Epithelial cell of prostate (primary cell): ENCODE data around the gene SGCA.
A peak's percentile ranks its signal among the peaks of the same experiment; 100 is the strongest.

Experiments used
- DNase-seq: peaks from one replicate; pipeline ENCODE4 v3.0.0-alpha.2; 2011; ENCODE audit warnings: low read depth, low spot score
- H3K27ac ChIP-seq: fragments of 450-650 bp; 2 replicates; pipeline ENCODE4 v1.5.1; 2017; ENCODE audit warnings: mild to moderate bottlenecking

Gene SGCA

GRCh38 chr17:50191359-50192143 is 25.7 kb downstream of the SGCA start:
- no peak for DNase-seq
- H3K27ac ChIP-seq = no peak overlapping the region

GRCh38 chr17:50192144-50192617 is 26.4 kb downstream of the SGCA start:
- no peak for DNase-seq
- H3K27ac ChIP-seq = no peak overlapping the region

- H3K27ac ChIP-seq = no peak overlapping the region
- no peak for DNase-seq
Measured at GRCh38 chr17:50192618-50193291, 26.9 kb downstream of the SGCA start.

GRCh38 chr17:50194140-50194933 is 28.5 kb downstream of the SGCA start:
- DNase-seq = no peak
- no peak overlapping the region for H3K27ac ChIP-seq

- H3K27ac ChIP-seq = no peak overlapping the region
- DNase-seq = no peak
Measured at GRCh38 chr17:50194934-50195865, 29.4 kb downstream of the SGCA start.

- H3K27ac ChIP-seq = no peak overlapping the region
- DNase-seq = no peak
Measured at GRCh38 chr17:50196036-50196435, 30.2 kb downstream of the SGCA start.

- DNase-seq = no peak
- no peak overlapping the region for H3K27ac ChIP-seq
Measured at GRCh38 chr17:50196826-50197225, 31.0 kb downstream of the SGCA start.

GRCh38 chr17:50198026-50198669 is 32.3 kb downstream of the SGCA start:
- no peak overlapping the region for H3K27ac ChIP-seq
- DNase-seq = no peak

- peak overlapping the region; percentile 91 for H3K27ac ChIP-seq
- DNase-seq = no peak
Measured at GRCh38 chr17:50199211-50199802, 33.5 kb downstream of the SGCA start.

GRCh38 chr17:50199803-50200456 is 34.1 kb downstream of the SGCA start:
- peak; percentile 78 for DNase-seq
- peak overlapping the region; percentile 91 for H3K27ac ChIP-seq

GRCh38 chr17:50200457-50201275 is 34.9 kb downstream of the SGCA start:
- H3K27ac ChIP-seq = peak overlapping the region; percentile 91

GRCh38 chr17:50201276-50201854 is 35.6 kb downstream of the SGCA start, which contains the start of gene COL1A1:
COL1A1 (minus strand) TSS chr17:50201631; CDS start chr17:50201513, 118 bp downstream.
- no peak for DNase-seq
- peak within 1 kb of the TSS; percentile 91 for H3K27ac ChIP-seq

More at GRCh38 chr17:50200457-50201275, 34.9 kb downstream of the SGCA start:
- no peak for DNase-seq

- DNase-seq = no peak
- no peak overlapping the region for H3K27ac ChIP-seq
Measured at GRCh38 chr17:50203086-50203485, 37.3 kb downstream of the SGCA start.

- DNase-seq = no peak
- H3K27ac ChIP-seq = no peak overlapping the region
Measured at GRCh38 chr17:50203604-50204345, 38.0 kb downstream of the SGCA start.

GRCh38 chr17:50204431-50204830 is 38.6 kb downstream of the SGCA start:
- DNase-seq = no peak

More at GRCh38 chr17:50204431-50204830, 38.6 kb downstream of the SGCA start:
- H3K27ac ChIP-seq = no peak overlapping the region
